HTERT RPE-1 (cell line): Measurements from ENCODE around the gene INHA.

Experiments
- in situ Hi-C: fragments of 300-500 bp; cut with MboI; formaldehyde crosslinking; loops from 4 replicates; pipeline ENCODE4 v1.14.3; 2020; ENCODE audit warnings: low sequenced_read_pairs

The INHA gene

DNA sequence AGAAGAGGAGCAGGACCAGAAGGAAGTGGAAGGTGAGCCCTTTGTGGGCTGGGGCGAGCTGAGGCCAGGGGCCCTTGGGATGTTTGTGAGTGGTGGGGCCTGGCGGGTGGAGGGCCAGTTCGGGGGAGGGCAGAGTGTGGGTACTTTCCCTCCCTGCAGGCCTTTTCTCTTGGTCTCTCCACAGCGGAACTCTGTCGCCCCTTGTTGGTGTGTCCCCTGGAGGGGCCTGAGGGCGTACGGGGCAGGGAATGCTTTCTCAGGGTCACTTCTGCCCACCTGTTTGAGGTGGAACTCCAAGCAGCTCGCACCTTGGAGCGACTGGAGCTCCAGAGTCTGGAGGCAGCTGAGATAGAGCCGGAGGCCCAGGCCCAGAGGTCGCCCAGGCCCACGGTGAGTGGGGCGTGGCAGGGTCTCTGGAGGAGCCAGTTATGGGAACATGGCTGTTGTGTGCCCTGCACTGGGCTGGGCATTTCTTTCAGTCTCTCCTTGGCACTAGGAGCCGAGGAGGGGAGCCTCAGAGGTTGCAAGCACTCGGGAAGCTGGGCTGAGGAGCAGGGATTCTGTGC is 36.4 kb downstream of the INHA start:
- in situ Hi-C loops: no loop called here

DNA sequence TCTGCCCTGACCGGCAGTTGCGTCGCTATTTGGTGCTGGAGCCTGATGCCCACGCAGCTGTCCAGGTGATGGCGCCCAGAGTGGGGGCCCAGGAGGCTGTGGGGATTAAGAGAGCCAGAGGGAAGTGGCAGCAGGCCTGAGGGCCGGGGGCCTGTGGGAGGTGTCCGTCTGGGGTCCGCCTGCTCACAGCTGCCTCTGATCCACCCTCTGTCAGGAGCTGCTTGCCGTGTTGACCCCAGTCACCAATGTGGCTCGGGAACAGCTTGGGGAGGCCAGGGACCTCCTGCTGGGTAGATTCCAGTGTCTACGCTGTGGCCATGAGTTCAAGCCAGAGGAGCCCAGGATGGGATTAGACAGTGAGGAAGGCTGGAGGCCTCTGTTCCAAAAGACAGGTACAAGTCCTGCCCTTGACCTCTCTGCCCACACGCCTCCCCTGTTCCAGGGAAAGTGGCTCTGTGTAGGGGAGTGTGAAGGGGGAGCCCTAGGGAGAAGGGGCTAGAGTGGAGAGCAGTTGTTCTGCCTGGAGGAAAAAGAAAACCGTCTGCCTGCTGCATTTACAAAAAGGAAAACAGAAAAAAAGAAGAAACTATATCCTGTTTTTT is 37.1 kb downstream of the INHA start:
- in situ Hi-C loops: no loop called here

DNA sequence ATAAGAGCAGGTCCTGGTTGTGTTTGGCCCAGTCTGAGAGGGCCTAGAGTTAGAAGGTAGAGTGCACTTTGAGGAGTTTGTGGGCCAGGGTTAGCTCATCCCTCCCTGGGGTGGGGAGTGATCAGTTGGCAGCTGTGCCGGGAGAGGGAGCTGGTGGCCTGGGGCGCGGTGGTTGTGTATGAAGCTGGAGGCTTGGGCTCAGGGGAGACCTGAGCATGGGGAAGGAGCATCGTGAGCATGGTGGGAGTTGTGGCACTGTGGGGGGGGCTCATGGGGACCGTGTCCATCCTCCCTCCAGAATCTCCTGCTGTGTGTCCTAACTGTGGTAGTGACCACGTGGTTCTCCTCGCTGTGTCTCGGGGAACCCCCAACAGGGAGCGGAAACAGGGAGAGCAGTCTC is 39.2 kb downstream of the INHA start:
- in situ Hi-C loops: no loop called here

DNA sequence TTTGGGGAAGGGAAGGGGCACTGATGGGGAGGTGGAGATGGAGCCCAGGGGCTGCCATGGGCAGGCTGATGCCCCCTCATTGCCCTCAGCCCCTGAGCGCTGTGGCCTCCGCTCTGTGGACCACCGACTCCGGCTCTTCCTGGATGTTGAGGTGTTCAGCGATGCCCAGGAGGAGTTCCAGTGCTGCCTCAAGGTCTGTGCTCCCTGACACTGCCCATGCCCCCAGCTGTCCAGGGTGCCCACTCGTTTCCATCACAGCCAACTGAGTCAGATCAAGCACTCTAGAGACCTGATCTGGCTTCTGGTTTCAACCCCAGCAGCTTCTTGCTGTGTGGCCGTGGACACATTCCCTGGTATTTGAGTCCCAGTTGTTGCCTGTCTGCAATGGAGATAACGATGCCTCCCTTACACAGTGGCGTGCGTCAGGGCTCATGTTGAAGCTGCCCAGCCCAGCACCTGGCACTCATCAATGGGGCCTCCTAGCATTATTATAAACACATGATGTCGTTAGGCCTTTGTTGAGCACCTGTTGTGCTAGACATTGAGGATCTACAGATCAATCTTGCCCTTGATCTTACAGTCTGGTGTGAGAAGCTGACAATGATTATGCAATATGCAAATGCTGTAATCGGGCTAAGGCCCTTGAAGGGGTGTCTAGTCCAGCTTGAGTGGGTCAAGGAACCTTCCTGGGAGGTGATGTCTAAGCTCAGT is 39.9 kb downstream of the INHA start:
- in situ Hi-C loops: no loop called here

DNA sequence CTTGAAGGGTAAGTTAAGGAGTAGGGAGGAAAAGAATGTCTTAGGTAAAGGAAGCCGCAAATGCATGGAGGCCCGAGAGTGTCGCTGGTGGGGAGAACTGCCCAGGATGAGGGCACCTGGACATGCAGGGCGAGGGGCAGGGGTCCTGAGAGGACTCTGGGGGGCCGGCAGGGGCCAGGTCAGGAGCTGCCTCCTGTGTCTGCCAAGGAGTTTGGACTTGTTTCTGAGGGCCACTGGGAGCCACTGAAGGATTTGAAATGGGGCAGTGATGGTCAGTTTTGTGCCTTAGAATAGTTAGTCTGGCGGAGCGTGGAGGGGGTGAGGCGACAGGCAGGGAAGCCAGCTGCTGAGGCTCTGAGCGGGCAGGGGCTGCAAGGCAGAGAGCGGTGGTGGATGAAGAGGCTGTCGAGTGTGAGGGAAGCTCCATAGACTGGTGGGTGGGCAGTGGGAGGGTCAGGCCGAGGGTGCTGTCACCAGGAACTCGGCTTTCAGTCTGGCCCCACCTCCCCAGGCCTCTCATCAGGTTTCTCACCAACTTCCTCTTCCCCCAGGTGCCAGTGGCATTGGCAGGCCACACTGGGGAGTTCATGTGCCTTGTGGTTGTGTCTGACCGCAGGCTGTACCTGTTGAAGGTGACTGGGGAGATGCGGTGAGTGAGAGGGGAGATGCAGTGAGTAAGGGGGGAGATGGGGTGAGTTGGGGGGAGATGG is 40.6 kb downstream of the INHA start:
- in situ Hi-C loops: no loop called here

DNA sequence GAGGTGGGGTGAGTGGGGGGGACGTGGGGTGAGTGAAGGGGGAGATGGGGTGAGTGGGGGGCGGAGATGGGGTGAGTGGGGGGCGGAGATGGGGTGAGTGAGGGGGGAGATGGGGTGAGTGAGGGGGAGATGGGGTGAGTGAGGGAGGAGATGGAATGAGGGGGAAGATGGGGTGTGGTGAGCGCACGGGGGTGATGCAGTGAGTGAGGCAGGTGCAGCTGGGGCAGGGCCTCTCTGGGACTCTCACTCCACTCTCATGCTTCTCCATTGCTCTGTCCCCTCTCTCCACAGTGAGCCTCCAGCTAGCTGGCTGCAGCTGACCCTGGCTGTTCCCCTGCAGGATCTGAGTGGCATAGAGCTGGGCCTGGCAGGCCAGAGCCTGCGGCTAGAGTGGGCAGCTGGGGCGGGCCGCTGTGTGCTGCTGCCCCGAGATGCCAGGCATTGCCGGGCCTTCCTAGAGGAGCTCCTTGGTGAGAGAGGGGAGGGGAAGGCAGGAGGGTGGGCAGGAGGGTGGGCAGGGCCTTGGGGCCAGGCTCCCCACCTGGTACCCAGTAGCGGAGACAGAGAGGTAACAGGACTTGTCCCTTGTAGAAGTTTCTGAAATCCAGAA is 41.5 kb downstream of the INHA start:
- in situ Hi-C loops: no loop called here

DNA sequence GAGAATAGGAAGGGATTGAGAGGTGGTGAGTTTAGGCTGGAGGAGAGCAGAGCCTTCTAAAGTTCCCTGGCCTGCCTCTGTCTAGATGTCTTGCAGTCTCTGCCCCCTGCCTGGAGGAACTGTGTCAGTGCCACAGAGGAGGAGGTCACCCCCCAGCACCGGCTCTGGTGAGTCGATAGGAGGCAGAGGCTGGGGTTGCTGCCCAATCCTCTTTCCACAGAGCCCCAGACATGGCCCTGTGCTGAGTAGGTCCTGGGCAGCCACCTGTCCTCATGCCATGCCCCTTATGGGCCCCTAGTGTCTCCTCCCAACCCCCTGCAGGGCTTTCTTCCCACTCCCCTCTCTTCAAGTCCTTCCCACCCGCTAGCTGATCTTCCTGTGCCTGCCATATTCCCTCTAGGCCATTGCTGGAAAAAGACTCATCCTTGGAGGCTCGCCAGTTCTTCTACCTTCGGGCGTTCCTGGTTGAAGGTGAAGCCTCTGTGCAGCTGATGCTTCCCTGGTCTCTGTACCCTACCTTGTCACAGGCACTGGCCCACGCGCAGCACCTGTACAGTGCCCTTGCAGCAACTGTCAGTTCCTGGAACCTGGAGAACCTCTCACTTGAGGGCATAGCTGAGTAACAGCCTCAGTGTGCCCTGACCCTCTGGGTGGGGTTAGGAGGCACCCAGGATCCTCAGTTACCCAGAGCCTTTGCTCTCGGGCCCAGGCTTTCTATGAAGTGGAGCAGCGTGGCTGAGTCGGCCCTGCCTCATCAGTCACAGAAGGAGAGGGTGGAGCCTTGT is 42.2 kb downstream of the INHA start:
- in situ Hi-C loops: no loop called here

DNA sequence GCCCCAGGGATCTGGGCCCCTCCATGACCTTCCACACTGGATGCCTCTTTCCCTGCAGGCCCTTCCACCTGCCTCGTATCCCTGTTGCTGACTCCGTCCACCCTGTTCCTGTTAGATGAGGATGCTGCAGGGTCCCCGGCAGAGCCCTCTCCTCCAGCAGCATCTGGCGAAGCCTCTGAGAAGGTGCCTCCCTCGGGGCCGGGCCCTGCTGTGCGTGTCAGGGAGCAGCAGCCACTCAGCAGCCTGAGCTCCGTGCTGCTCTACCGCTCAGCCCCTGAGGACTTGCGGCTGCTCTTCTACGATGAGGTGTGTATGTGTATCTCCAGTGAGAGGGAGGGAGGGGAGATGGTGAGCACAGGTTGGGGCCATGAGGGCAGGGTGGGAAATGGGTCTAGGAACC is 42.9 kb downstream of the INHA start:
- in situ Hi-C loops: no loop called here

DNA sequence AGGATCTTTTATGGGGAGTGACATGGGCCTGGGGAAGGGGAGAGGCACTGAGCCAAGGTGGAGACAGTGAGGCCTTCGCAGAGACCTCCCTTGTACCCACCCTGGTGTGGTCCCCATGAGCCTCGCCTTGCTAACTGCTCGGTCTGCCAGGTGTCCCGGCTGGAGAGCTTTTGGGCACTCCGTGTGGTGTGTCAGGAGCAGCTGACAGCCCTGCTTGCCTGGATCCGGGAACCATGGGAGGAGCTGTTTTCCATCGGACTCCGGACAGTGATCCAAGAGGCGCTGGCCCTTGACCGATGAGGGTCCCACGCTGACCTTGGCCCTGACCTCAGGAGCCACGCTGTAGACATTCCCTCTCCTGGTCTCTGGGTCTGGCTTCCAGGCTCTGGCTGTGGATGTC is 43.8 kb downstream of the INHA start:
- in situ Hi-C loops: no loop called here

DNA sequence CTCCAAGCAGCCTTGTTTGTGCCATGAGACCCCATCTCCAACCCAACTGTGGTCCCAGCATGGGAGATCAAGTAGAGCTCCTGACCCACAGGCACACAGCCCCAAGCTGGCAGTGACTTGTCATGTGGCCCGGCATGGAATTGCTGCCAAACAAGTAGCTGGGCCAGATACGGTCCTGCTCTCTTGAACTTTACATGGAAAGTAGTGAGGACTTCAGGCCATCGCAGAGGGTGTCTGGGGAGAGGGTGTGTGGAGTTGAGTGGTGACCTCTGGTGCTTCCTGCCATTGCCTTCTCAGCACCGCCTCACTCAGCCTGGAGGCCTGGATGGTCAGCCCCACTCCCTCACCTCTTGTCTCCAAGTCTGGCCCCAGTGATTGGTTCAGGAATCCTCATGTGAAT is 44.4 kb downstream of the INHA start:
- in situ Hi-C loops: no loop called here

DNA sequence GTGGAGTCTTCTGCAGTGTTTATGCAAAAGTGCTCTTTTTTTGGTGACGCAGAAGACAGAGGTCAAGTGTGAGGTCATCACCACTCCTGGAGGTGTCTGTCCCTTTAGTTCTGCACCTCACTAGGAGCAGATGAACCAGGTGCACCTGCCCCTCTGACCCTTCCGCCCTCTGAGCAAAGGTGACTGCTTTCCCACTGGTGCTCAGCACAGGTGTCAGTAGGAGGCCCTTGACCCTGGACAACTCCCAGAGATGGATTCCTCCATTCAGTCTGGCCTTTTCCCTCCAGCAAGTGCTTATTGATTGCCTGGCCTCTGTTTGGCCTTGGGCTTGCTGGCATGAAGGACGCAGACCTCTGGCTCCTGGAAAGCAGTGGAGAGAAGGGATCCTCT is 46.6 kb downstream of the INHA start:
- in situ Hi-C loops: no loop called here

DNA sequence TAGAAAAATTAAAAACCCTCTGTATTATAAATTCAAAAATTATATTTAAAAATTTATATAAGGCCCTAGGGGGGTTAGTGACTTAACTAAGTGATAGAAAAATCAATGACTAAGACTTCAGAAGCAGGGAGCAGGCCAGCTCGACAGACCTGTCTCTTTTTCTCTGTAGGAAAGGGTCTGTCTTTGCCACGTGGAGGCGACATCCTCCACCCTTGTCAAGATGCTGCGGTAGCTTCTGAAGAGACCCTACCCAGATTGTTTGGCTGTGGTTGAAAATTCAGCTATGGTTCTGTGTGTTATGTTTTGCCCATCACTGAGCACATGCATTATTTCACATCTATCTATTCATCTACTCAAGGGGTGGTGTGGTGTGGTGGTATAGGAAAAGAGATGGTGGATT is 47.1 kb downstream of the INHA start:
- in situ Hi-C loops: no loop called here

DNA sequence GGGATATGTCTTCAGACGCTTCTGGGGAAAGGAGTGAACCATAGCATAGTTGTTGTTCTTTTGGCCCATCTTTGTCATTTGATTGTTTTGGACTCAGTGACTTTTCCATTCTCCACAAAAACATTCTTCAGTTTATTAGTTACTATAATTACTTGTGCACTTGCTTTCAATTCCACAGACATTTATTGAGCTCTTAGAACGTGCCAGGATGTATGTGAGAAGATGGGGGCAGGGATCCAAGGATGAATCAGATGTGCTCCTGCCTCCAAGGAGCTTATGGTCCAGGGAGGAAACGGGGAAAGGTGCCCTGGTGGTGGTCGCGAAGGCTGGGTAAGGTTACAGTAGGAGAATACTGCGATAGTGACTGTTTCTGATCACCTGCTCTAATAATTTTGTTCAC is 48.4 kb downstream of the INHA start:
- in situ Hi-C loops: no loop called here

DNA sequence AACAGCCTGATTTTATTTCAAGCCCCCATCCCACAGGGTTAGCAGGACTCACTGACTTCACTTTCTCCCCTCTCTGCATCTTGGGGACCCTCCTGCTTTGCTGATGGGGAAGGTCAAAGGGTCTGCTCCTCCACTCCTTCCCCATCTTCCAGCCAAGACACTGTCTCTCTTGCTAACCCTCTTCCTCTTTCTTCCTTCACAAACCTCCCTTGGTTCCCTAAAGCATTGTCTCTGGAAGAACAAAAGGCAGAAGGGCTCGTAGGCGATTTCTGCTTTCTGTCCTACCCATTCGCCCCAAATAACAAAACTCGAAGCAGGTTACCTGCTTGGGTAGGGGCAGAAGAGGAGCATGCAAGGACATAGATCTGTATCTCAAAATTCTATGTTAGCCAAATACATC is 49.8 kb downstream of the INHA start:
- in situ Hi-C loops: no loop called here

DNA sequence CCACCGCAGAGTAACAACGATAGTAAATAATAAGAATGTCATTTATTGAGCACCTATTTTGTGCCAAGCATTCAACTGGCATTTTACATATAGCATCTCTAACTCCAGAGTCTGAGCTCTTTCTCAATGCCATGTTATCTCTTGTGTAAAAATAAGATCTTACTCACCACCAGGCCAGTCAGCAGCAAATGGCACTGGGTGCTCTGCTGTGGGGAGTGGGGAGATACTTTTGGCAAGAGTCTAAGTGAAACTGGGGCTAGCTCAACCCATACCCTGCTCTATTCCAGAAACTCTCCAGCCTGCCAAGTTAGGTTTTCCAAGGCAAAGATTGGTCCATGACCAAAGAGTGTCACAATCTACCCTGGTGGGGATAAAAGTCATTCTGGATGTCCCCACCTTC is 50.4 kb downstream of the INHA start:
- in situ Hi-C loops: no loop called here

DNA sequence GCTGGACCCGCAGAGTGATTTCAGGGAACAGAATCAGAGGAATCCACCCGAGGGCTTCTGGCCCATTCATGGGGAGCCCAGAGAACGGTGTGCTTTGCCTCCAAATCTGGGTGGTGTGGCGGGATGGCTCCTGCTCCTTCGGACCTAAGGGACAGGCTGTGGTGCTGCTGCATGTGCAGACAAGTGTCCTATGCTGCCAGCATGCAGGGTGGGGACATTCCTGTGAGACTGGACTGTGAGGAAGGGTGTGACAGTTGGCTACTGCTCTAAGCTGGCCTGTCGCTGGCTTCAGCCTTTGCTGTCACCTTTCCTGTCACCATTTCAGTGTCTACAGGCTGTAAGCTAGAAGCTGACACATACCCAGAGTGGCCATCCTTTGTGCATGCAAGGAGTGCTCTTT is 52.5 kb downstream of the INHA start:
- in situ Hi-C loops: no loop called here

DNA sequence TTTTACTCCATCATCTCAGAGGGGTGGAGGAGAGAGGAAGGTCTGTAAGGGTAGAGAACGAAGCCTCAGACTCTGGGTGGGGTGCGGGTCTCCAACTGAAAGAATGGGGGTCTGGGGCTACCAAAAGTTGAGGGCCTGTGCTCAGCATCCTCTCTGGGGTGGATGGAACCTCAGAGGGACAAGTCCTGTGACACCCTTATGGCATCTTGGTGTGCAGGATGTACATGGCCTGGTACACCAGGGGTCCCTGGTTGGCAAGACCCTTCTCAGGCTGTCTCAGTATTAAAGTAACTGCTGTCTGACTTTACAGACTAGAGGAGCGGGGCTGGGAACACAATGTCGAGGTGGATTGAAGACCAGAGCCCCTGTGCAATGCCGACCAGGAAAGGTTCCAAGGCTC is 53.1 kb downstream of the INHA start:
- in situ Hi-C loops: no loop called here
